22Rv1 (cell line): Measurements from ENCODE around the gene UBR4.

Experiments used
- H3K27ac ChIP-seq: fragments of 450-650 bp; 2 replicates; pipeline ENCODE4 v1.5.1; 2017
- ZFX ChIP-seq: fragments of 450-650 bp; IDR thresholded peaks from 2 replicates; pipeline ENCODE4 v1.6.1; 2017; ENCODE audit warnings: antibody characterized with exemption, borderline replicate concordance
- TF ChIP-seq, protein P1 (sequence below): fragments of 450-650 bp; IDR thresholded peaks from 2 replicates; pipeline ENCODE4 v1.5.1; 2017; ENCODE audit warnings: mild to moderate bottlenecking

UBR4 gene

DNA sequence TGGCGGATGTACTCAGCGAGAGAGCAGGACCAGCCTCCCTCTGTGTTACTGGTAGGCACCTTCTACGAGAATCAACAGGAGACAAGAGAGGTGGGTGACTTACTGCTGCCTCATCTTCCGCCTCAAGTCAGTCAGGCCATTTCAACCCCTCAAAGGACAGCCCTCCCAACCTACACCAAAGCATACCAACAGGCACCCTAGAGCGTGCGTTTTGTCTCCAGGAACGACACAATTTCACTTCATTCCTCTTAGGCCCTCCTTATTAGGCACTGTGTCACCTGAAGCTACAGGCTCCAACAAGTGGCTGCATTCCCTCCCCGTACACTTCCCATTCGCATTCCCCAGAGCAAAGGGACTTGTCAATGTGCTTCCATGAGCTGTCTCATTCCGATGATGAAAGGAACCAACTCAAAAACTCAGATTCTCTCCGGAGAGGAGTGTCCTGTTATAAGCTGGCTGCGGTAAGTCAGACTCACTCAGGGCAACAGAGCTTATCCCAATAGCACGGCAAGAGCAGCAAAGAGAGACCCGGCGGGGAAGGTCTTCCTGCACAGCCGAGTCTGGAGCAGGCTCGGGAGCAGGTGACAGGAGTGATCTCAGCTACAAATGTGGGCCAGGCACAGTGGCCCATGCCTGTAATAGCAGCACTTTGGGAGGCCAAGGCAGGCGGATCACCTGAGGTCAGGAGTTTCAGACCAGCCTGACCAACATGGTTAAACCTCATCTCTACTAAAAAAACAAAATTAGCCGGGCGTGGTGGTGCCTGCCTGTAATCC lies 133.0 kb downstream of the UBR4 start:
- TF ChIP-seq, protein P1, sequence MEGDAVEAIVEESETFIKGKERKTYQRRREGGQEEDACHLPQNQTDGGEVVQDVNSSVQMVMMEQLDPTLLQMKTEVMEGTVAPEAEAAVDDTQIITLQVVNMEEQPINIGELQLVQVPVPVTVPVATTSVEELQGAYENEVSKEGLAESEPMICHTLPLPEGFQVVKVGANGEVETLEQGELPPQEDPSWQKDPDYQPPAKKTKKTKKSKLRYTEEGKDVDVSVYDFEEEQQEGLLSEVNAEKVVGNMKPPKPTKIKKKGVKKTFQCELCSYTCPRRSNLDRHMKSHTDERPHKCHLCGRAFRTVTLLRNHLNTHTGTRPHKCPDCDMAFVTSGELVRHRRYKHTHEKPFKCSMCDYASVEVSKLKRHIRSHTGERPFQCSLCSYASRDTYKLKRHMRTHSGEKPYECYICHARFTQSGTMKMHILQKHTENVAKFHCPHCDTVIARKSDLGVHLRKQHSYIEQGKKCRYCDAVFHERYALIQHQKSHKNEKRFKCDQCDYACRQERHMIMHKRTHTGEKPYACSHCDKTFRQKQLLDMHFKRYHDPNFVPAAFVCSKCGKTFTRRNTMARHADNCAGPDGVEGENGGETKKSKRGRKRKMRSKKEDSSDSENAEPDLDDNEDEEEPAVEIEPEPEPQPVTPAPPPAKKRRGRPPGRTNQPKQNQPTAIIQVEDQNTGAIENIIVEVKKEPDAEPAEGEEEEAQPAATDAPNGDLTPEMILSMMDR = no peak
- no peak for TF ChIP-seq ZFX
- no peak overlapping the region for H3K27ac ChIP-seq

DNA sequence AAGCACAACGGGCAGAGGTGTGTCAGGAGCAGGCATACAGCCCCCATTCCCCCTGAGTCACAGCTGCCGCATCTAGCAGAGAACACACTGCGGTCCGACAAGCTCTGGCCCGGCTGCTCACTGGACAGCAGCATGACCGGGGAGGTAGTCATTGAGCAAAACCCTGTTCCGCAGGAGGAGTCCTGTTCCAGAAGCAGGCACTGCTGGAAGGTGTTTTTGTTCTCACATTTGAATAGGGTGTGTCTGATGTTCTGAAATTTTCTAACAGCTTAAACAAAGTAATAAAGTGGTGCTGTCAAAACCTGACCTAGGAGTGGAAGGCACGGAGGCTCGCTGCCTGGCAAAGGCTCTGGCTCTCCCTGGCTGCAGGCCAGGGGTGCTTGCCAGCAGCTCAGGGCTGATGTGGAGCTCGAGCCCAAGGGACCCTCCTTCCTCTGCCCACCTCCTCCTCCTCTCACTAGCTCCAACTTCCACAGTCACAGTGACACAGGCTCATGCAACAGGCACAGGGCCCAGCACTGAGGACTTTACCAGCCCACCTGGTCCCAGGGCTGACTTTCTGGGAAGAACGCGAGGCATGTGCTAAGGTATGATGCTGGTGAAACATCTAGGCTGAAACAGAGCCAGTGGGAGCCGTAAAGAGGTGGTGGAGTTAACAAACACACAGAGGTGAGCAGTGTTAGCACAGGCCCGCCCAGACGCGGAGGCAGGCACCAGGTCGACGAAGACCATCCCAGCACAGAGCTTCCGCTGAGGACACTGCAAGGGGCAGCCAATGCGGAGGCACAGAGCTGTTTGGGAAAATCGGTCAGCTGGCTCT lies 135.0 kb downstream of the UBR4 start:
- no peak overlapping the region for H3K27ac ChIP-seq
- no peak for TF ChIP-seq ZFX
- TF ChIP-seq, protein P1 = no peak

DNA sequence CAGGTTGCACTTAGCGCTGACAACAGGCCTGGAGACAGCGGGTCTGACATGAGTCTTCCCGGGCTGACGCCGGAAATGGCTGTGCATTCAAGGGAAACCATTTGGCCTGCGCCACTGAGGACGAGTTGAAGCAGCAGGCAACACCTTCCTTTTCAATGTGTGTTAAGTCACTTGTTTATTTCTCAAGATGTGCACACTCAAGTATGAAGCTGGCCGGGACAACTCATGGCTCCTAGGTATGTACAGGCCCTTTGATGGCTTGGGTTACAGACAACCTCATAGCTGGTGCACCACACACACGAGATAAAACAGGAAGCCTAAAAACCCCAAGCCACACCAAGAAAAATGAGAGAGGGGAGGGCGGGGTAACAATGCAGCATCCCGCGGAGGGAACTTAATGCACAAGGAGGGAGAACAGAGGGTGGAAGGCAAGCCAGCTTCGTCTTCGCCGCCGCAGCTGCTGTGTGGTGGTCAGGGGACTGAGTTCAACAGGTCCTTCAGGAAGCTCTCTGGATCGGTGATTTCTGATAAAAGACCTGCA lies 135.6 kb downstream of the UBR4 start:
- TF ChIP-seq, protein P1 = no peak
- TF ChIP-seq ZFX = no peak
- H3K27ac ChIP-seq = no peak overlapping the region

DNA sequence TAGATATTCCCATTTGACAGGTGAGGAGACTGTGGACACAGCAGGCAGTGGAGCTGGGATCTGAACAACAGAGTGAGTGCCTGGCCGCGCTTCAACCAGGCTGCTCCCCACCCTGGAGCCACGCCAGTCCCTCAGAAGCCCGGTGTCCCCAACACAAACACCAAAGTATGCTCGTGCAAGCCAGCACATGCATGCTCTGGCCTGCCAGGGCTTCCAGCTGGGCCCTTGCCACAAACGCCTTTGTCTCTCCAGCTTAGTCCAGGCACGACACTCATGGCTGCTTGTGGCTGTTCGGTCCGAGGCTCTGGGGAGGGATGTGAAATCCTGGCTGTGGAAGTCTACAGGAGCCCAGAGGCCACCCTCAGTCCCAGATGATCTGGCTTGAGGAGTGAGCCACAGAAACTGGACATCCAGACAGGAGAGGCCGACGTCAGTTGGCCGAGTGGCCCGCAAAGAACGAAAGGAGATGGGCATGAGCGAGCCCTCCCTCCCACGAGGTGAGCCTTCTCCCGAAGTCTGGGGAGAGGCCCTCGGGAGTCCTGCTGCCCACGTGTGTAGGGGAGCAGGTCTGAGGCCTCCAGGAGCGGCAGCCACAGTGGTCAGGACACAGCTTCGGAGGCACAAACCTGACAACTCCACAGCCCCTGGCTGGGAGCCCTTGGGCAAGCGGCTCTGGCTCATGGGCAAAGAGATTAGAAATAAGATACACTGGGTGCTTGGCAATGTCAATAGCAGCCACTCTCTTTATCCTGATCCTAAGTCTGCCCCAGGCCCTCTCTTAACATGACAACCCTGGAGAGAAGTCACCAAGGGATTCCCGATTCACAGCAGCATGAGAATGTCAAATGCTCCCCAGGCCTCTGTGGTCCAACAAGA lies 136.5 kb downstream of the UBR4 start:
- H3K27ac ChIP-seq = no peak overlapping the region
- TF ChIP-seq ZFX = no peak
- TF ChIP-seq, protein P1 = no peak

DNA sequence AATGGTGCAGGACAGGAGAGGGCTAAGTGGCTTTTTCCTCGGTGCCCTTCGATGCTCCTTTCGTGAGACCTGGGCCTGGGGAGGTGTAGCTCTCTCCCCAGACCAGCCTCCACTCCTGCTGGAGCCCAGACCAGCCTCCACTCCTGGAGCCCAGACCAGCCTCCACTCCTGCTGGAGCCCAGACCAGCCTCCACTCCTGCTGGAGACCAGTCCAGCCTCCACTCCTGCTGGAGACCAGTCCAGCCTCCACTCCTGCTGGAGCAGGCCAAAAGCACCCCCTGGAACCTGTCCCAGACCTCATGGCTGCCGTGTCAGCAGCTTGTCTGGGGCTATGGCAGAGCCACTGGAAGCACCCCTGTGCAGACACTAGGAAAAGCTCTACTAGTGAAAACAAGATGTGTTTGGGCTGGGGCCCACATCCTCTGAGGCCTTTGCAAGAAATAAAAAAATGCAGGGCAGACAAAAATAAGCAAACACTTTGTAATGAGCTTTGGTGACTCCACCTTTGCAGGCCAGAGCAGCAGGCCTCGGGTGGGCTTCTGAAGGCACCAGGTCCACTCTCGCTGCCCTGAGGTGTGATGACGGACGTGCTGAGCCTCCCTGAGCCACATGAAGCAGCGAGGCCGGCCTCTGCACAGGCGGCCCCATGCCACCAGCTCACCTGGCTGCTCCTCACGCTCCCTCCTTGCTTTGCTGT lies 137.6 kb downstream of the UBR4 start:
- H3K27ac ChIP-seq = no peak overlapping the region
- TF ChIP-seq, protein P1 = no peak
- TF ChIP-seq ZFX = no peak

DNA sequence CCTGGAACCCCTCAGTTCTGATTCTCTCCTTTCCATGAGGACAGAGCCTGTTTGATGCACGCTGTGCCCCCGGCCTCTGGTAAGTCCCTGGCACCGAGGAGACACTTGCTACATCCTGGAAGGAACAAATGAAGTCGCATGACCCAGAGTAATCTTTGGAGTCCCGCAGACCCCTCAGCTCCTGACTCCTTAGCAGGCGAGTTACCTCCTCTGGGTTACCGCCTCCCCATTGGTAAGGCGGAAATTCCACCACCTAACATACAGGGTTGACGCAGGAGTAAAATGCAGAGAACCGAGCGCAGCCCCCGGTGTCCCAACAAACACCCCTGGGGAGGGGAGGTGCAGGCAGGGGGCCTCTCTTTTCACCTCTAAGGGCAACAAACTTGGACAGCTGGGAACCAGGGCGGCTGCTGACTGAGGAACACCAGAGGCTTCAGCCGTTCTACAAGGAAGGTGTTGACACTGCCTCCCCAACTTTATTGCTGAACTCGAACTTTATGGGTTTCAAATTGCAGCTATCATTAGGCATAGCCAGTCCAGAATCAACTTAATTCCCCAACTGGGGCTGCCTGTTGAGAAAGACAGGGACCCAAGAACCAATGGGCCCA lies 138.3 kb downstream of the UBR4 start:
- TF ChIP-seq, protein P1 = no peak
- no peak for TF ChIP-seq ZFX
- no peak overlapping the region for H3K27ac ChIP-seq
